DOHH2 (cell line): Measurements from ENCODE around the gene RAMP3.
A peak's percentile ranks its signal among the peaks of the same experiment; 100 is the strongest.

Experiments
- H3F3A ChIP-seq: fragments of 200-600 bp; sonication (generic), shearing (Covaris generic); 2 replicates; pipeline ENCODE4 v1.6.0; 2016; ENCODE audit warnings: antibody characterized with exemption, mild to moderate bottlenecking; ENCODE audit not compliant: control insufficient read depth, insufficient read depth
- H3K27ac ChIP-seq: fragments of 200-600 bp; sonication (generic); 2 replicates; pipeline ENCODE4 v1.5.1; 2014; ENCODE audit warnings: low read depth, mild to moderate bottlenecking, low read length, moderate library complexity
- H3K27me3 ChIP-seq: fragments of 200-600 bp; sonication (generic); 2 replicates; pipeline ENCODE4 v1.6.1; 2014; ENCODE audit warnings: mild to moderate bottlenecking, low read length, mixed read lengths; ENCODE audit not compliant: control insufficient read depth
- H3K36me3 ChIP-seq: fragments of 200-600 bp; sonication (generic); 2 replicates; pipeline ENCODE4 v1.6.1; 2014; ENCODE audit warnings: mild to moderate bottlenecking, low read length, moderate library complexity, mixed read lengths; ENCODE audit not compliant: control insufficient read depth
- H3K4me1 ChIP-seq: fragments of 200-600 bp; sonication (generic); 2 replicates; pipeline ENCODE4 v1.6.1; 2014; ENCODE audit warnings: mild to moderate bottlenecking, low read length, mixed read lengths; ENCODE audit not compliant: control insufficient read depth
- H3K4me2 ChIP-seq: fragments of 200-600 bp; sonication (generic); 2 replicates; pipeline ENCODE4 v1.6.0; 2014; ENCODE audit warnings: mild to moderate bottlenecking, low read length, moderate library complexity
- H3K4me3 ChIP-seq: fragments of 200-600 bp; sonication (generic); 2 replicates; pipeline ENCODE4 v1.5.1; 2014; ENCODE audit warnings: mild to moderate bottlenecking, low read length, mixed read lengths
- H3K79me2 ChIP-seq: fragments of 200-600 bp; sonication (generic); 2 replicates; pipeline ENCODE4 v1.6.1; 2014; ENCODE audit warnings: mild to moderate bottlenecking, low read length, mixed read lengths; ENCODE audit not compliant: control insufficient read depth
- H3K9me2 ChIP-seq: fragments of 200-600 bp; sonication (generic); replicated peaks from 2 replicates; pipeline ENCODE4 v1.6.1; 2014; ENCODE audit warnings: mild to moderate bottlenecking, low read length, mixed read lengths; ENCODE audit not compliant: control insufficient read depth
- H3K9me3 ChIP-seq: fragments of 200-600 bp; sonication (generic); 2 replicates; pipeline ENCODE4 v1.6.1; 2014; ENCODE audit warnings: antibody characterized with exemption, low read length, mixed read lengths; ENCODE audit not compliant: control insufficient read depth, insufficient read depth
- H4K20me1 ChIP-seq: fragments of 200-600 bp; sonication (generic); 2 replicates; pipeline ENCODE4 v1.6.0; 2014; ENCODE audit warnings: low read depth, mild to moderate bottlenecking, antibody characterized with exemption, low read length, moderate library complexity; ENCODE audit not compliant: control insufficient read depth, insufficient read depth
- CTCF ChIP-seq: fragments of 200-600 bp; sonication (generic); IDR thresholded peaks from one replicate; pipeline ENCODE4 v1.5.1; 2014; ENCODE audit warnings: antibody characterized with exemption, mild to moderate bottlenecking, low read depth, low read length; ENCODE audit not compliant: poor library complexity, severe bottlenecking
- EZH2phosphoT487 ChIP-seq: fragments of 200-600 bp; sonication (generic); IDR thresholded peaks from 2 replicates; pipeline ENCODE4 v1.6.1; 2017; ENCODE audit warnings: borderline replicate concordance, mild to moderate bottlenecking, antibody characterized with exemption, low read length, moderate library complexity, mixed read lengths

Gene RAMP3

GRCh38 chr7:45178241-45179225 lies 20.9 kb downstream of the RAMP3 start:
- no peaks in the 10 kb centered on the region for H3K9me3 ChIP-seq
- no peaks in the 10 kb centered on the region for H3K4me1 ChIP-seq
- H3K4me2 ChIP-seq = no peak overlapping the region
- TF ChIP-seq EZH2phosphoT487 (no peak), CTCF (peak; percentile 58)
- no peak overlapping the region for H3K27ac ChIP-seq
- no peaks in the 10 kb centered on the region for H3K36me3 ChIP-seq
- H4K20me1 ChIP-seq = no peaks in the 10 kb centered on the region
- H3K9me2 ChIP-seq = no peaks in the 10 kb centered on the region
- H3K27me3 ChIP-seq = no peaks in the 10 kb centered on the region
- H3F3A ChIP-seq = no peaks in the 10 kb centered on the region
- H3K79me2 ChIP-seq = no peaks in the 10 kb centered on the region
- H3K4me3 ChIP-seq = no peak overlapping the region

- Histone ChIP-seq H3K4me3 (no peak overlapping the region), H4K20me1 (no peaks in the 10 kb centered on the region), H3K27ac (no peak overlapping the region), H3K4me2 (no peak overlapping the region), H3K27me3 (no peaks in the 10 kb centered on the region), H3K79me2 (no peaks in the 10 kb centered on the region), H3K4me1 (no peaks in the 10 kb centered on the region), H3K9me3 (no peaks in the 10 kb centered on the region), H3K9me2 (no peaks in the 10 kb centered on the region), H3F3A (no peaks in the 10 kb centered on the region), H3K36me3 (no peaks in the 10 kb centered on the region)
- TF ChIP-seq EZH2phosphoT487 (no peak), CTCF (no peak)
Measured at GRCh38 chr7:45179666-45180065, 22.1 kb downstream of the RAMP3 start.

GRCh38 chr7:45180084-45180986 lies 22.7 kb downstream of the RAMP3 start:
- H3K36me3 ChIP-seq = no peaks in the 10 kb centered on the region
- H3K4me3 ChIP-seq = no peak overlapping the region
- H3K4me2 ChIP-seq = no peak overlapping the region
- no peaks in the 10 kb centered on the region for H3K79me2 ChIP-seq
- H3K9me3 ChIP-seq = no peaks in the 10 kb centered on the region
- no peaks in the 10 kb centered on the region for H3F3A ChIP-seq
- H3K27ac ChIP-seq = no peak overlapping the region
- H4K20me1 ChIP-seq = no peaks in the 10 kb centered on the region
- no peaks in the 10 kb centered on the region for H3K4me1 ChIP-seq
- H3K9me2 ChIP-seq = no peaks in the 10 kb centered on the region
- TF ChIP-seq EZH2phosphoT487 = no peak
- TF ChIP-seq CTCF = no peak
- no peaks in the 10 kb centered on the region for H3K27me3 ChIP-seq
